ENCODE results near the gene UBXN2A. TPM values are rescaled to one million over a fixed set of nuclear protein-coding genes. Genes with fewer than 3 reads are reported as not detected.

Gene UBXN2A
- total RNA-seq, 1 donor from 2014 or later, result 9.4 TPM

DNA sequence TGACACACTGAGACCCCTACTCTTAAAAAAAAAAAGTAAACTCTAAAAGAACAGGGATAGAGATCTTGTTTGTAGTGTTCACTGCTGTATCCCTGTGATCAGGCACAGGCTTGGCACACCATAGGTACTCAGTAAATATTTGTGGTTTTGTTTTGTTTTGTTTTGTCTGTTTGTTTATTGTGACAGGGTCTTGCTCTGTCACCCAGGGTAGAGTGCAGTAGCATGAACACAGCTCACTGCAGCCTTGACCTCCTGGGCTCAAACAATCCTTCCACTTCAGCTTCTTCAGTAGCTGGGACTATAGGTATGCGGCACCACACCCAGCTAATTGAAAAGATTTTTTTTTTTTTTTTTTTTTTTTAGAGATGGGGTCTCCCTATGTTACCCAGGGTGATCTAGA lies 112.7 kb downstream of the UBXN2A start:
- Mint-ChIP-seq H3K27ac (no peak overlapping the region), H3K4me3 (no peak overlapping the region), H3K36me3 (ENCODE audit: low read depth) (no peaks in the 10 kb centered on the region), H3K9me3 (no peaks in the 10 kb centered on the region), H3K4me1 (peaks cover 7% of the 10 kb centered on the region), H3K27me3 (no peaks in the 10 kb centered on the region)
- DNase-seq (no peak), ATAC-seq (ENCODE audit: low read depth) (no peak)
- CTCF ChIA-PET, result interaction anchor here (0.9 kb wide), 1 partner anchor 126 kb away, joined by 3 read pairs; the partner anchor contains the start of gene ATAD2B
- TF ChIP-seq, protein P1, sequence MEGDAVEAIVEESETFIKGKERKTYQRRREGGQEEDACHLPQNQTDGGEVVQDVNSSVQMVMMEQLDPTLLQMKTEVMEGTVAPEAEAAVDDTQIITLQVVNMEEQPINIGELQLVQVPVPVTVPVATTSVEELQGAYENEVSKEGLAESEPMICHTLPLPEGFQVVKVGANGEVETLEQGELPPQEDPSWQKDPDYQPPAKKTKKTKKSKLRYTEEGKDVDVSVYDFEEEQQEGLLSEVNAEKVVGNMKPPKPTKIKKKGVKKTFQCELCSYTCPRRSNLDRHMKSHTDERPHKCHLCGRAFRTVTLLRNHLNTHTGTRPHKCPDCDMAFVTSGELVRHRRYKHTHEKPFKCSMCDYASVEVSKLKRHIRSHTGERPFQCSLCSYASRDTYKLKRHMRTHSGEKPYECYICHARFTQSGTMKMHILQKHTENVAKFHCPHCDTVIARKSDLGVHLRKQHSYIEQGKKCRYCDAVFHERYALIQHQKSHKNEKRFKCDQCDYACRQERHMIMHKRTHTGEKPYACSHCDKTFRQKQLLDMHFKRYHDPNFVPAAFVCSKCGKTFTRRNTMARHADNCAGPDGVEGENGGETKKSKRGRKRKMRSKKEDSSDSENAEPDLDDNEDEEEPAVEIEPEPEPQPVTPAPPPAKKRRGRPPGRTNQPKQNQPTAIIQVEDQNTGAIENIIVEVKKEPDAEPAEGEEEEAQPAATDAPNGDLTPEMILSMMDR (IDR thresholded peaks at IDR 0.05), result no peak
- intact Hi-C loops (cut with micrococcal nuclease), result no loop called here
- POLR2A ChIA-PET, result interaction anchor here (1.2 kb wide), 1 partner anchor 23 kb away, joined by 6 read pairs; the partner anchor contains the start of gene SF3B6

Other genes starting within 250 kb of the UBXN2A start
- gene ATAD2B, start 13.3 kb upstream of the UBXN2A start, total RNA-seq, result 64.5 and 85.5 TPM in 2 replicates
- not detected in 2 replicates for gene MFSD2B, start 69.6 kb downstream of the UBXN2A start, total RNA-seq
- 20.0 and 20.6 TPM in 2 replicates for gene WDCP, start 106.9 kb downstream of the UBXN2A start, total RNA-seq
- gene FKBP1B, start 109.3 kb downstream of the UBXN2A start, total RNA-seq, result 1.4 and 2.3 TPM in 2 replicates
- 70.4 and 71.4 TPM in 2 replicates for gene SF3B6, start 135.9 kb downstream of the UBXN2A start, total RNA-seq
- 4.4 and 6.3 TPM in 2 replicates for gene TP53I3, start 144.4 kb downstream of the UBXN2A start, total RNA-seq
- gene PFN4, start 182.9 kb downstream of the UBXN2A start, total RNA-seq, result 0.34 and 0.60 TPM in 2 replicates
- gene FAM228B, start 183.0 kb downstream of the UBXN2A start, total RNA-seq, result 24.7 and 26.2 TPM in 2 replicates
- gene FAM228A, start 234.6 kb downstream of the UBXN2A start, total RNA-seq, result not detected in 2 replicates